ENCODE measurements around the gene PLEK2.

DNA sequence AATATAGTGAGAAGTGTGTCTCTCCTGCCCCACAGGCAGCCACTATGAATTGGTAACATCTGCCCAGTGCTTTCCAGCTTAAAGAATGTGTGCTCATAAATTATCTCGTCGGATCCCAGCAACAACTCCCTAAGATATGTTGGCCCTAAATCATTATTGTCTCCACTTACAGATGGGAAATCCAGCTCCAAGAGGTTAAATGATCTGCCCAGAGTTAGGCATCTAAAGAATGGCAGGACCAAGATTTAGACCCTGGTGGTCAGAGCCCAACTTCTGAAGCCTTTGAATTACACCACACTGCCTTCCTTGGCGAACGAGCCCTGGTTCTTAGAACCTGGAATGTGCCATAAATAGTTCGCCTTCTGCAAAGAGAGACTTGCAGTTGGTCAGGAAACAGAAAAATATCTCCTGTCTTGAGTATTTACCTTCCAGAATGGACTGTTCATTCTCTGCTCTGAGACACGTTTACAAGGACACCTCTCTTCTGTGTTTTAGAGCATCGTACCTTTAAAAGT, 20.1 kb upstream of the PLEK2 start:
- TF ChIP-seq, protein P1, sequence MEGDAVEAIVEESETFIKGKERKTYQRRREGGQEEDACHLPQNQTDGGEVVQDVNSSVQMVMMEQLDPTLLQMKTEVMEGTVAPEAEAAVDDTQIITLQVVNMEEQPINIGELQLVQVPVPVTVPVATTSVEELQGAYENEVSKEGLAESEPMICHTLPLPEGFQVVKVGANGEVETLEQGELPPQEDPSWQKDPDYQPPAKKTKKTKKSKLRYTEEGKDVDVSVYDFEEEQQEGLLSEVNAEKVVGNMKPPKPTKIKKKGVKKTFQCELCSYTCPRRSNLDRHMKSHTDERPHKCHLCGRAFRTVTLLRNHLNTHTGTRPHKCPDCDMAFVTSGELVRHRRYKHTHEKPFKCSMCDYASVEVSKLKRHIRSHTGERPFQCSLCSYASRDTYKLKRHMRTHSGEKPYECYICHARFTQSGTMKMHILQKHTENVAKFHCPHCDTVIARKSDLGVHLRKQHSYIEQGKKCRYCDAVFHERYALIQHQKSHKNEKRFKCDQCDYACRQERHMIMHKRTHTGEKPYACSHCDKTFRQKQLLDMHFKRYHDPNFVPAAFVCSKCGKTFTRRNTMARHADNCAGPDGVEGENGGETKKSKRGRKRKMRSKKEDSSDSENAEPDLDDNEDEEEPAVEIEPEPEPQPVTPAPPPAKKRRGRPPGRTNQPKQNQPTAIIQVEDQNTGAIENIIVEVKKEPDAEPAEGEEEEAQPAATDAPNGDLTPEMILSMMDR (IDR thresholded peaks at IDR 0.05), result no peak
- no peak for TF ChIP-seq EZH2 (IDR thresholded peaks at IDR 0.05)
- TF ChIP-seq EZH2phosphoT487 (IDR thresholded peaks at IDR 0.05), result no peak
